Endothelial cell of umbilical vein (primary cell): ENCODE measurements around the gene AIG1.

ENCODE experiments used
- CTCF ChIP-seq, 2 donors: IDR thresholded peaks; 1 replicate in 1 of 2; 2 replicates in 1 of 2; pipeline ENCODE4 v1.5.1; 2011; ENCODE audit warnings: low read length in 2 of 2, mild to moderate bottlenecking in 2 of 2, moderate library complexity in 2 of 2, control low read depth in 1 of 2, inconsistent platforms in 1 of 2, low read depth in 1 of 2; ENCODE audit not compliant: insufficient read depth in 1 of 2; ENCODE audit errors: extremely low read depth in 1 of 2
- EZH2 ChIP-seq: IDR thresholded peaks from 2 replicates; pipeline ENCODE4 v1.6.1; 2012; ENCODE audit warnings: borderline replicate concordance, low read depth, mild to moderate bottlenecking, moderate library complexity, low read length, inconsistent platforms; ENCODE audit not compliant: severe bottlenecking
- JUN ChIP-seq: IDR thresholded peaks from 2 replicates; pipeline ENCODE4 v1.6.1; 2011; ENCODE audit warnings: borderline replicate concordance, low read depth; ENCODE audit not compliant: insufficient read length, insufficient read depth
- POLR2A ChIP-seq: IDR thresholded peaks from 2 replicates; pipeline ENCODE4 v1.6.1; 2012; ENCODE audit warnings: low read depth, mild to moderate bottlenecking, control low read depth, low read length

GRCh38 chr6:143225929-143226328 is 165.2 kb downstream of the AIG1 start:
- TF ChIP-seq EZH2 (no peak), CTCF (IDR thresholded peaks at IDR 0.05; ENCODE audit: extremely low read depth in 1 of 2, insufficient read depth in 1 of 2, low read depth in 1 of 2, low read length in 2 of 2) (no peak), JUN (no peak), POLR2A (no peak)
